Astrocyte (in vitro differentiated cells and primary cell): ENCODE data around the gene DHPS. TPM values are rescaled to one million over a fixed set of nuclear protein-coding genes. Genes with fewer than 3 reads are reported as not detected.

Experiments
- DNase-seq: peaks from one replicate; pipeline ENCODE4 v3.0.0-alpha.2; 2010; ENCODE audit warnings: low read depth
- FAIRE-seq: peaks from 2 replicates; lab custom pipeline; 2011; peaks lifted over from hg19 to GRCh38; lab: Jason Lieb, UNC
- H2AFZ ChIP-seq: 2 replicates; pipeline ENCODE4 v1.6.0; 2012; ENCODE audit warnings: low read depth, low read length, inconsistent platforms
- H3K27ac ChIP-seq: 2 replicates; pipeline ENCODE4 v1.5.1; 2011; ENCODE audit warnings: low read depth, low read length, inconsistent platforms
- H3K27me3 ChIP-seq: 2 replicates; pipeline ENCODE4 v1.6.0; 2011; ENCODE audit warnings: low read length, inconsistent platforms; ENCODE audit not compliant: insufficient read depth
- H3K36me3 ChIP-seq: 2 replicates; pipeline ENCODE4 v1.5.1; 2011; ENCODE audit warnings: low read length, inconsistent platforms; ENCODE audit not compliant: insufficient read depth
- H3K4me1 ChIP-seq: 2 replicates; pipeline ENCODE4 v1.5.1; 2011; ENCODE audit warnings: low read length, inconsistent platforms; ENCODE audit not compliant: insufficient read depth
- H3K4me2 ChIP-seq: 2 replicates; pipeline ENCODE4 v1.6.0; 2012; ENCODE audit warnings: low read length, inconsistent platforms
- H3K4me3 ChIP-seq: 2 replicates; pipeline ENCODE4 v1.5.1; 2011; ENCODE audit warnings: low read depth, mild to moderate bottlenecking, low read length, inconsistent platforms; ENCODE audit not compliant: insufficient read depth
- H3K79me2 ChIP-seq: 2 replicates; pipeline ENCODE4 v1.6.0; 2012; ENCODE audit warnings: mild to moderate bottlenecking, low read length, inconsistent platforms; ENCODE audit not compliant: insufficient read depth
- H3K9ac ChIP-seq: 2 replicates; pipeline ENCODE4 v1.6.0; 2012; ENCODE audit warnings: mild to moderate bottlenecking, low read length, inconsistent platforms
- H3K9me3 ChIP-seq: 2 replicates; pipeline ENCODE4 v1.5.1; 2012; ENCODE audit warnings: low read depth, mild to moderate bottlenecking, low read length, inconsistent platforms; ENCODE audit not compliant: insufficient read depth
- H4K20me1 ChIP-seq: 2 replicates; pipeline ENCODE4 v1.6.0; 2012; ENCODE audit warnings: low read length, inconsistent platforms; ENCODE audit not compliant: insufficient read depth
- H3K27ac Mint-ChIP-seq: one replicate; pipeline ENCODE4 v1.8.0; 2021; ENCODE audit warnings: mild to moderate bottlenecking, mixed read lengths; ENCODE audit not compliant: unreplicated experiment
- H3K27me3 Mint-ChIP-seq: one replicate; pipeline ENCODE4 v1.8.0; 2021; ENCODE audit warnings: low read depth, mixed read lengths; ENCODE audit not compliant: unreplicated experiment
- H3K36me3 Mint-ChIP-seq: one replicate; pipeline ENCODE4 v1.8.0; 2021; ENCODE audit warnings: low read depth, mixed read lengths; ENCODE audit not compliant: unreplicated experiment
- H3K4me1 Mint-ChIP-seq: one replicate; pipeline ENCODE4 v1.8.0; 2021; ENCODE audit warnings: low read depth, mixed read lengths; ENCODE audit not compliant: unreplicated experiment
- H3K4me3 Mint-ChIP-seq: one replicate; pipeline ENCODE4 v1.8.0; 2021; ENCODE audit warnings: mild to moderate bottlenecking, moderate library complexity, mixed read lengths; ENCODE audit not compliant: unreplicated experiment
- H3K9me3 Mint-ChIP-seq: one replicate; pipeline ENCODE4 v1.8.0; 2021; ENCODE audit warnings: mild to moderate bottlenecking, mixed read lengths; ENCODE audit not compliant: unreplicated experiment
- CTCF ChIP-seq: IDR thresholded peaks from 2 replicates; pipeline ENCODE4 v1.5.1; 2011; ENCODE audit warnings: low read depth, mild to moderate bottlenecking, inconsistent platforms, low read length, moderate library complexity; ENCODE audit not compliant: insufficient read depth
- EZH2 ChIP-seq: IDR thresholded peaks from 2 replicates; pipeline ENCODE4 v1.6.1; 2012; ENCODE audit warnings: mild to moderate bottlenecking, low read length, inconsistent platforms; ENCODE audit not compliant: insufficient read depth
- total RNA-seq: library from RNA; stranded (reverse); gene quantifications from 2 replicates; pipeline ENCODE4 v1.2.1, GENCODE V29; 2021

Gene DHPS
- total RNA-seq, 1 donor from 2014 or later, result 43.4 TPM

- no peak overlapping the region for H2AFZ ChIP-seq
- no peaks in the 10 kb centered on the region for H3K27me3 Mint-ChIP-seq
- peaks cover 22% of the 10 kb centered on the region for H3K36me3 Mint-ChIP-seq
- FAIRE-seq (no peak), DNase-seq (no peak)
- no peaks in the 10 kb centered on the region for H3K79me2 ChIP-seq
- no peak overlapping the region for H3K4me3 Mint-ChIP-seq
- H3K4me3 ChIP-seq, result no peak overlapping the region
- H3K4me2 ChIP-seq, result no peak overlapping the region
- H3K4me1 Mint-ChIP-seq, result no peaks in the 10 kb centered on the region
- no peak overlapping the region for H3K27ac Mint-ChIP-seq
- peaks cover 1% of the 10 kb centered on the region for H3K36me3 ChIP-seq
- no peaks in the 10 kb centered on the region for H3K27me3 ChIP-seq
- no peak overlapping the region for H3K9ac ChIP-seq
- no peak for TF ChIP-seq EZH2
- no peak for TF ChIP-seq CTCF
- no peak overlapping the region for H3K27ac ChIP-seq
- H3K4me1 ChIP-seq, result no peaks in the 10 kb centered on the region
- no peaks in the 10 kb centered on the region for H3K9me3 ChIP-seq
- H3K9me3 Mint-ChIP-seq, result no peaks in the 10 kb centered on the region
- no peaks in the 10 kb centered on the region for H4K20me1 ChIP-seq
These were observed 31.7 kb downstream of the DHPS start for GRCh38 chr19:12649941-12650340.

GRCh38 chr19:12648088-12648487 lies 33.6 kb downstream of the DHPS start:
- H3K36me3 Mint-ChIP-seq, result peaks cover 26% of the 10 kb centered on the region
- H3K9me3 Mint-ChIP-seq, result no peaks in the 10 kb centered on the region
- Histone ChIP-seq H3K9ac (no peak overlapping the region), H3K4me1 (no peaks in the 10 kb centered on the region), H3K4me2 (peak overlapping the region; percentile 52), H3K4me3 (no peak overlapping the region), H4K20me1 (no peaks in the 10 kb centered on the region), H3K27ac (no peak overlapping the region), H2AFZ (no peak overlapping the region), H3K9me3 (no peaks in the 10 kb centered on the region), H3K79me2 (no peaks in the 10 kb centered on the region), H3K36me3 (no peaks in the 10 kb centered on the region), H3K27me3 (no peaks in the 10 kb centered on the region)
- no peaks in the 10 kb centered on the region for H3K27me3 Mint-ChIP-seq
- FAIRE-seq (no peak), DNase-seq (no peak)
- H3K4me3 Mint-ChIP-seq, result no peak overlapping the region
- no peaks in the 10 kb centered on the region for H3K4me1 Mint-ChIP-seq
- no peak for TF ChIP-seq CTCF
- no peak overlapping the region for H3K27ac Mint-ChIP-seq

- H3K36me3 Mint-ChIP-seq, result peaks cover 26% of the 10 kb centered on the region
- Histone ChIP-seq H3K27ac (no peak overlapping the region), H3K4me3 (no peak overlapping the region), H3K79me2 (no peaks in the 10 kb centered on the region), H3K9ac (no peak overlapping the region), H3K4me2 (peak overlapping the region; percentile 52), H3K4me1 (no peaks in the 10 kb centered on the region), H3K9me3 (no peaks in the 10 kb centered on the region), H4K20me1 (no peaks in the 10 kb centered on the region), H3K36me3 (no peaks in the 10 kb centered on the region), H3K27me3 (no peaks in the 10 kb centered on the region), H2AFZ (no peak overlapping the region)
- no peak overlapping the region for H3K27ac Mint-ChIP-seq
- H3K4me1 Mint-ChIP-seq, result no peaks in the 10 kb centered on the region
- no peaks in the 10 kb centered on the region for H3K9me3 Mint-ChIP-seq
- TF ChIP-seq CTCF (no peak), EZH2 (no peak)
- H3K4me3 Mint-ChIP-seq, result no peak overlapping the region
- FAIRE-seq, result no peak
- DNase-seq, result no peak
- no peaks in the 10 kb centered on the region for H3K27me3 Mint-ChIP-seq
These were observed 34.1 kb downstream of the DHPS start for GRCh38 chr19:12647490-12648071.
